Astrocyte (in vitro differentiated cells and primary cell): Measurements from ENCODE around the gene GZMM. TPM values are rescaled to one million over a fixed set of nuclear protein-coding genes. Genes with fewer than 3 reads are reported as not detected.

ENCODE experiments used
- DNase-seq: peaks from one replicate; pipeline ENCODE4 v3.0.0-alpha.2; 2010; ENCODE audit warnings: low read depth
- FAIRE-seq: peaks from 2 replicates; lab custom pipeline; 2011; peaks lifted over from hg19 to GRCh38; lab: Jason Lieb, UNC
- H2AFZ ChIP-seq: 2 replicates; pipeline ENCODE4 v1.6.0; 2012; ENCODE audit warnings: low read depth, low read length, inconsistent platforms
- H3K27ac ChIP-seq: 2 replicates; pipeline ENCODE4 v1.5.1; 2011; ENCODE audit warnings: low read depth, low read length, inconsistent platforms
- H3K27me3 ChIP-seq: 2 replicates; pipeline ENCODE4 v1.6.0; 2011; ENCODE audit warnings: low read length, inconsistent platforms; ENCODE audit not compliant: insufficient read depth
- H3K36me3 ChIP-seq: 2 replicates; pipeline ENCODE4 v1.5.1; 2011; ENCODE audit warnings: low read length, inconsistent platforms; ENCODE audit not compliant: insufficient read depth
- H3K4me1 ChIP-seq: 2 replicates; pipeline ENCODE4 v1.5.1; 2011; ENCODE audit warnings: low read length, inconsistent platforms; ENCODE audit not compliant: insufficient read depth
- H3K4me2 ChIP-seq: 2 replicates; pipeline ENCODE4 v1.6.0; 2012; ENCODE audit warnings: low read length, inconsistent platforms
- H3K4me3 ChIP-seq: 2 replicates; pipeline ENCODE4 v1.5.1; 2011; ENCODE audit warnings: low read depth, mild to moderate bottlenecking, low read length, inconsistent platforms; ENCODE audit not compliant: insufficient read depth
- H3K79me2 ChIP-seq: 2 replicates; pipeline ENCODE4 v1.6.0; 2012; ENCODE audit warnings: mild to moderate bottlenecking, low read length, inconsistent platforms; ENCODE audit not compliant: insufficient read depth
- H3K9ac ChIP-seq: 2 replicates; pipeline ENCODE4 v1.6.0; 2012; ENCODE audit warnings: mild to moderate bottlenecking, low read length, inconsistent platforms
- H3K9me3 ChIP-seq: 2 replicates; pipeline ENCODE4 v1.5.1; 2012; ENCODE audit warnings: low read depth, mild to moderate bottlenecking, low read length, inconsistent platforms; ENCODE audit not compliant: insufficient read depth
- H4K20me1 ChIP-seq: 2 replicates; pipeline ENCODE4 v1.6.0; 2012; ENCODE audit warnings: low read length, inconsistent platforms; ENCODE audit not compliant: insufficient read depth
- H3K27ac Mint-ChIP-seq: one replicate; pipeline ENCODE4 v1.8.0; 2021; ENCODE audit warnings: mild to moderate bottlenecking, mixed read lengths; ENCODE audit not compliant: unreplicated experiment
- H3K27me3 Mint-ChIP-seq: one replicate; pipeline ENCODE4 v1.8.0; 2021; ENCODE audit warnings: low read depth, mixed read lengths; ENCODE audit not compliant: unreplicated experiment
- H3K36me3 Mint-ChIP-seq: one replicate; pipeline ENCODE4 v1.8.0; 2021; ENCODE audit warnings: low read depth, mixed read lengths; ENCODE audit not compliant: unreplicated experiment
- H3K4me1 Mint-ChIP-seq: one replicate; pipeline ENCODE4 v1.8.0; 2021; ENCODE audit warnings: low read depth, mixed read lengths; ENCODE audit not compliant: unreplicated experiment
- H3K4me3 Mint-ChIP-seq: one replicate; pipeline ENCODE4 v1.8.0; 2021; ENCODE audit warnings: mild to moderate bottlenecking, moderate library complexity, mixed read lengths; ENCODE audit not compliant: unreplicated experiment
- H3K9me3 Mint-ChIP-seq: one replicate; pipeline ENCODE4 v1.8.0; 2021; ENCODE audit warnings: mild to moderate bottlenecking, mixed read lengths; ENCODE audit not compliant: unreplicated experiment
- CTCF ChIP-seq: IDR thresholded peaks from 2 replicates; pipeline ENCODE4 v1.5.1; 2011; ENCODE audit warnings: low read depth, mild to moderate bottlenecking, inconsistent platforms, low read length, moderate library complexity; ENCODE audit not compliant: insufficient read depth
- EZH2 ChIP-seq: IDR thresholded peaks from 2 replicates; pipeline ENCODE4 v1.6.1; 2012; ENCODE audit warnings: mild to moderate bottlenecking, low read length, inconsistent platforms; ENCODE audit not compliant: insufficient read depth
- total RNA-seq: library from RNA; stranded (reverse); gene quantifications from 2 replicates; pipeline ENCODE4 v1.2.1, GENCODE V29; 2021

GZMM gene
- total RNA-seq, 1 donor from 2014 or later: 0.70 TPM

GRCh38 chr19:547836-548720 is 4.2 kb downstream of the GZMM start:
- DNase-seq (no peak), FAIRE-seq (no peak)
- Histone ChIP-seq H3K9me3 (no peaks in the 10 kb centered on the region), H3K79me2 (no peaks in the 10 kb centered on the region), H3K27ac (no peak overlapping the region), H3K36me3 (no peaks in the 10 kb centered on the region), H2AFZ (no peak overlapping the region), H3K27me3 (no peaks in the 10 kb centered on the region), H4K20me1 (peaks cover 4% of the 10 kb centered on the region), H3K9ac (no peak overlapping the region), H3K4me1 (no peaks in the 10 kb centered on the region), H3K4me3 (no peak overlapping the region), H3K4me2 (no peak overlapping the region)
- Mint-ChIP-seq H3K27me3 (no peaks in the 10 kb centered on the region), H3K36me3 (peaks cover 2% of the 10 kb centered on the region), H3K4me1 (no peaks in the 10 kb centered on the region), H3K9me3 (no peaks in the 10 kb centered on the region), H3K27ac (no peak overlapping the region), H3K4me3 (no peak overlapping the region)
- TF ChIP-seq CTCF: no peak
- TF ChIP-seq EZH2: no peak

GRCh38 chr19:548886-549830 is 5.3 kb downstream of the GZMM start:
- H3K27ac ChIP-seq: no peak overlapping the region
- Mint-ChIP-seq H3K27ac (no peak overlapping the region), H3K4me3 (no peak overlapping the region), H3K36me3 (no peaks in the 10 kb centered on the region), H3K4me1 (no peaks in the 10 kb centered on the region), H3K9me3 (no peaks in the 10 kb centered on the region), H3K27me3 (no peaks in the 10 kb centered on the region)
- no peaks in the 10 kb centered on the region for H3K27me3 ChIP-seq
- no peak overlapping the region for H3K4me3 ChIP-seq
- DNase-seq (no peak), FAIRE-seq (no peak)
- no peaks in the 10 kb centered on the region for H3K36me3 ChIP-seq
- no peaks in the 10 kb centered on the region for H3K79me2 ChIP-seq
- no peaks in the 10 kb centered on the region for H3K9me3 ChIP-seq
- no peak overlapping the region for H2AFZ ChIP-seq
- H4K20me1 ChIP-seq: peaks cover 4% of the 10 kb centered on the region
- no peaks in the 10 kb centered on the region for H3K4me1 ChIP-seq
- TF ChIP-seq CTCF (no peak), EZH2 (no peak)
- no peak overlapping the region for H3K4me2 ChIP-seq
- H3K9ac ChIP-seq: no peak overlapping the region
